22Rv1 (cell line): ENCODE data around the gene MYL12A.

Source experiments
- ZFX ChIP-seq: fragments of 450-650 bp; IDR thresholded peaks from 2 replicates; pipeline ENCODE4 v1.6.1; 2017; ENCODE audit warnings: antibody characterized with exemption, borderline replicate concordance
- TF ChIP-seq, protein P1 (sequence below): fragments of 450-650 bp; IDR thresholded peaks from 2 replicates; pipeline ENCODE4 v1.5.1; 2017; ENCODE audit warnings: mild to moderate bottlenecking

DNA sequence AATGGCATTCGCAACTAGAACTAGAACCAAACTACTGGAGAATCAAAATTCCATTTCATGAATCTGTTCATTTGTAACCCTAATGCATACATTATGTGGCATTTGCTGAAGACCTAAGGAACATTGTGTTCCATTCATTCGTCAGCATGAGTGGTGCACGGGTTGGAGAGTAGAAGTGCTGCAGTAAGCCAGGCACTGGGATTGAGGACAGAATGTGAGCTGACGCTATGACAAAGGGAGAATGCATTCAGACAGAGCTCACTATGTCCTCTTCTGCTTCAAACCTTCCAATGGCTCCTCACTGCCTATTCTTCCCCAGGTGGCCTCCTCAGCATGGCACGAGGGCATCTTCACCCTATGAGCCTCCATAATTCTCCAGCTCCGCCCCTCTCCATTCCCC, 21.6 kb upstream of the MYL12A start:
- no peak for TF ChIP-seq ZFX
- TF ChIP-seq, protein P1, sequence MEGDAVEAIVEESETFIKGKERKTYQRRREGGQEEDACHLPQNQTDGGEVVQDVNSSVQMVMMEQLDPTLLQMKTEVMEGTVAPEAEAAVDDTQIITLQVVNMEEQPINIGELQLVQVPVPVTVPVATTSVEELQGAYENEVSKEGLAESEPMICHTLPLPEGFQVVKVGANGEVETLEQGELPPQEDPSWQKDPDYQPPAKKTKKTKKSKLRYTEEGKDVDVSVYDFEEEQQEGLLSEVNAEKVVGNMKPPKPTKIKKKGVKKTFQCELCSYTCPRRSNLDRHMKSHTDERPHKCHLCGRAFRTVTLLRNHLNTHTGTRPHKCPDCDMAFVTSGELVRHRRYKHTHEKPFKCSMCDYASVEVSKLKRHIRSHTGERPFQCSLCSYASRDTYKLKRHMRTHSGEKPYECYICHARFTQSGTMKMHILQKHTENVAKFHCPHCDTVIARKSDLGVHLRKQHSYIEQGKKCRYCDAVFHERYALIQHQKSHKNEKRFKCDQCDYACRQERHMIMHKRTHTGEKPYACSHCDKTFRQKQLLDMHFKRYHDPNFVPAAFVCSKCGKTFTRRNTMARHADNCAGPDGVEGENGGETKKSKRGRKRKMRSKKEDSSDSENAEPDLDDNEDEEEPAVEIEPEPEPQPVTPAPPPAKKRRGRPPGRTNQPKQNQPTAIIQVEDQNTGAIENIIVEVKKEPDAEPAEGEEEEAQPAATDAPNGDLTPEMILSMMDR: no peak
